Retina (tissue), 1 donor: ENCODE measurements around the gene TMCO2.

ENCODE experiments used
- DNase-seq: peaks from one replicate; pipeline ENCODE4 v3.0.0-alpha.2; 2016

The TMCO2 gene

DNA sequence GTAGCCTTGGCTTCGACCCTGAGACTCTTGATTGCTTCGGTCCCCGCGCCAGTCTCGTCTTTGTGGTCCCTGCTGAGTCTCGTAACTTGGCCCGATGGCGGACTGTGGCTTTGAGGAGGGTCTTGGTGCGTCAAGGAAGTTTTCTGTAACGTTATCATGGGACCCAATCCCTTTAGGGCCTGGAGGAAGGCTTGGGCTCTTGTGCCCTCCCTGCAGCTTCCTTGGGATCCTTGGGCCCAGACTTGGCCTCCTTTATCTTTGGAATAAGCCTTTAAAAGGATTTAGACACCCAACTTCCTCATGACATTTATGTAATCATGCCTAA is 10.7 kb downstream of the TMCO2 start:
- no peak for DNase-seq

DNA sequence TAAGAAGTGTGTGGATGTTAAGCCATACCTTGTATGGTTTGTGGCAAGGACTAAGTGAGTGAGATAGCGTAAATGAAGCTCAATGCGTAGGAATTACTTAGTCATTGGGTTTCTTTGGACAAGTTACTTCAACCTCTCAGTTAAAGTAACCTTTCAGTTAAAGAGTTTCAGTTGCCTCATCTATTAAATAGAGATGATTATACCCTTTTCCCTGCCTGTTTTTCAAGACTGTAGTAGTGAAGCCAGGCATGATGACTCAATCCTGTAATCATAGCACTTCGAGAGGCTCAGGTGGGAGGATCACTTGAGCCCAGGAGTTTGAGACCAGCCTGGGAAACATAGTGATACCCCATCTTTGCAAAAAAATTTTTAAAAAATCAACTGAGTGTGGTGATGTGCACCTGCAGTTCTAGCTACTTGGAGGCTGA is 16.6 kb downstream of the TMCO2 start:
- no peak for DNase-seq

DNA sequence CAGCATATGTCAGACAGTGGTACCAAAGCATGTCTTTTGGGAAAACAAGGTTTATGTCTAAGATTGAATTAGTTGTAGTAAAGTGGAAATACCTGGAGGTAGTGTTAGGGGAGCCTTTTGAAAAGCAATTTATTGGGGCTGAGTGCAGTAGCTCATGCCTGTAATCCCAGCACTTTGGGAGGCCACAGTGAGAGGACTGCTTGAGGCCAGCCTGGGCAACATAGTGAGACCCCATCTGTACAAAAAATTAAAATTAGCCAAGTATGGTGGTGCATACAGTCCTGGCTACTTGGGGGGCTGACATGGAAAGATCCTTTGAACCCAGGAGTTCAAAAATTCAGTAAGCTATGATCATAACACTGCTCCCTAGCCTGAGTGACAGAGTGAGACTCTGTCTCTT is 17.6 kb downstream of the TMCO2 start:
- no peak for DNase-seq

DNA sequence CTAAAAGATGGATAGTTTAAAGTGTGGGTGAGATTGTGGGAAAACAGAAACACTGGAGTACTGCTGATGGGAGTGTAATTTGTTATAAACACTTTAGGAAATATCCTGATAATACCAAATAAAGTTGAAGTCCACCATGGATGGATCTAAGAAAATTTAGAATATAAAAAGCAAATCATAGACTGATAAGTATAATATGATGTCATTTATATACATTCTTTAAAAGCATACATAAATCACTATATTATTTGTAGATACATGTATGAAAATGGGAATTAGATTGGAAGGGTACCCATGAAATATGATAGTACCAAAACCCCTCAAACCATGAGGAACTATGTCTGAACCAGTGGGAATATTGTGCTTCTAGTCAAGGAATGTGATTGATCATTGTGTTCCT is 18.2 kb downstream of the TMCO2 start:
- DNase-seq = no peak

- no peak for DNase-seq
These were observed 19.2 kb downstream of the TMCO2 start for GRCh38 chr1:40266786-40267535.

GRCh38 chr1:40267767-40268187 is 20.0 kb downstream of the TMCO2 start:
- no peak for DNase-seq

DNA sequence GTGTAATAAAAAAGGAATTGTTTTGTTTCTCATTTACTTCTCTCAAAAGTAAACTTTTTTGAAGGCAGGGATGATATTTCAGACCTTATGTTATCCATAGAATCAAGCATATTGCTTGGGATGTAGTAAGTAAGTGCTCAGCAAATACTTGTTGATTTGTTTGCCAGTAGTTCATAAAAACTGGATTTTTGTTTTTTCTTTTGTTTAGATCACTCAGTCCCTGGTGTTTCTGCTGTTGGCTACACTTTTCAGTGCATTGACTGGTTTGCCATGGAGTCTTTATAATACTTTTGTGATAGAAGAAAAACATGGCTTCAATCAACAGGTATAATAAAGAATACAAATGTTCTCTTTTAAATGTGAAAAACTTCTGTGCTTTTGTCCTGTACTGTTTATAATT is 20.5 kb downstream of the TMCO2 start:
- no peak for DNase-seq

DNA sequence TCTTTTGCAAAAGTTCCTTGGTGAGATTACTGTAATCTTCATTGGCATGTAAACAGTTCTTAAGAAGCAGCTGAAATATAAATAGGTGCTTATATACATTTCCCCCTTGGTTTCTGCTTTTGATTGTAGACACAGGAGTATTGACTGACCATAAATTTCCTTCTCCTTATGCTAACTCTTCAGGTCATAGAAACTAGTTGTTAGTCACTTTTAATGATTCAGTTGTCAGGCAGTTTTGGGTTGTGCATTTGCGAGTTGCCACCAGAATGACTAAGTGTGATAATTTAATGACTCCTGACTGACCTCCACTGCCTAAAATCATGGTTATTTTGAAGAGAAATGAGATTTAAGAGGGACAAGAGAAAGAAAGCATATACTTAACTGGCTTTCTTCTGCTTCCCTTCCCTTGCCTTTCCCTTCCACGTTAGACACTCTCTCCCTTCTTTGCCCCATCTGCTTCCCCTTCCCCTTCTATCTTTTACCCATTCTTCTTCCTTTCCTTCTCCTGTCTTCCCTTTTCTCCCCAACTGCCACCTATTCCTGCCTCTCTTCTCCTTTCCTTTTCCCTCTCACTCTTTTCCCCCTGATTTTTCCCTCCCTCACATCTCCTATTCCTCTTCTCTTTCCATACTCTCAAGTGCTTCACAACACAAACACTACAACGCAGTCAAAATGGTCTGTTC is 22.6 kb downstream of the TMCO2 start:
- DNase-seq = no peak

DNA sequence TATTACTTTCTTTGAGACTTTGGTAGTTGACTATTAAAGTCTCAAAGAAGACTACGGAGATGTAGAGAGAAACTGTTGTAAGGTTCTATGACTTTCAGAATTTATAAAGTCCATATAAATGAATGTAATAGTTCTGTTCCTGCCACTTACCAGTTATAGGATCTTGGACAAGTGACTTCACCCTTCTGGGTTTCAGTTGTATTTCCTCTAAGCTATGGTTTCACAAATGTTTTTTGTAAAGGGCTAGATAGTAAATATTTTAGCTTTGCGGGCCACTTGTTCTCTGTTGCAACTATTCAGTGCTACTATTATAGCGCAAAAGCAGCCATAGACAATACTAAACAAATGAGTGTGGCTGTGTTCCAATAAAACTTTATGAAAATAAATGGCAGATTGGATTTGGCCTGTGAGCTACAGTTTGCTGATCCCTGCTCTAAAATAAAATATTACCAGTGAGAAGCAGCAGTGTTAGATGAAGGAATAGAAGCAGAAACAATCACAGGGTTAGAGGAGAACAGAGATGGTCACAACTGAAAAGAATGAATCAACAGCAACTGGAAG is 25.0 kb downstream of the TMCO2 start:
- DNase-seq = no peak

GRCh38 chr1:40273547-40274166 is 25.9 kb downstream of the TMCO2 start:
- DNase-seq = no peak

DNA sequence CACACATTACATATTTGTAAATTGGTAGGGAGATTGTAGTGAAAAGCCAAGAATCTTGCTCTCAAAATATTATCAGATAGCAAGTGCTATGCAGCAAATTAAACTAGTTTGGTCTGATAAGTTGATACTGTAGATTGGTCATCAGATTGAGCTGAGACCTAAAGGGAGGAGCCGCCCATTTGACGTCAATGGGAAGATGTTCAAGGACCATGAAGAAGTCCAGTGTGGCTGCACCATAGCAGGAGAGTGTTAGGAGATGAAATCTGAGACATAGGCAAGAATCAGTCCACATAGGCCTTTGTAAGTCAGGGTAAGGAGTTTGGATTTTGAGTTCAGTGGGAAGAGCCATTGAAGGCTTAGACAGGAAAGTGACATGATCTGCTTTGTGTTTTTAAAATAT is 26.6 kb downstream of the TMCO2 start:
- DNase-seq = no peak

DNA sequence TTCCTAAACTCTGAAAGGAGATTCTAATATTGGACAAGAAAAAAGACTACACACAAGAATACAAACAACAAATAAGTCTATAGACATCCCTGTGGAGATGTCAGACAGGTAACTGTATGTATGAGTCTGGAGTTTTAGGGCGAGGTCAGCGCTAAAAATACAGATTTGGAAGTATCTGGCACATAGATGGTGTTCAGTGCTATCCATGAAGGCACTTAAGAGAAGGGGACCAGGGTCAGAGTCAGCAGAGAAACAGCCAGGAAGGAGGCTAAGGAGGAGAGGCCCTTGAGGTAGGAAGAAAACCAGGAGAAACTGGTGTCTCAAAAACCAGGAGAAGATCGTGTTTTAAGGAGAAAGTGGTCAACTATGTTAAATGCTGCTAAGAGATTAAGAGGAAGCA is 28.4 kb downstream of the TMCO2 start:
- DNase-seq = no peak

DNA sequence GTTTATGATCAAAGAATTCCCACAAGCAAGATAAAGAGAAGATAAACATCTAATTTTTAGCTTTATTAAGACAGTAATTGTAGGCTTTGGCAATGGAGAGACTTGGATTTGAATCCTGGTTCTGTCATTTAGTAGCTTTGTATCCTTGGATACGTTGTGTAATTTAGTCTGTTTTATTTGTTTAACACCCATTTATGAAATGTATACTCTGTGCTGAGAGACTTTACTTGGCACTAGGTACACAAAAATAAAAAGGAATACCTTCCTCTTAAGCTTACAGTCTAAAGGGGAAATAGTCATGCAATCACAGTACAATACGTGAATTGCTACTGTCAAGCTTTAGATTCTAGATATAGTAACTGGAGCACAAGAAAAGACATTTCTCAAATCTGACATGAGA is 34.1 kb downstream of the TMCO2 start:
- DNase-seq = no peak

GRCh38 chr1:40291293-40291692 is 43.6 kb downstream of the TMCO2 start:
- DNase-seq = no peak

DNA sequence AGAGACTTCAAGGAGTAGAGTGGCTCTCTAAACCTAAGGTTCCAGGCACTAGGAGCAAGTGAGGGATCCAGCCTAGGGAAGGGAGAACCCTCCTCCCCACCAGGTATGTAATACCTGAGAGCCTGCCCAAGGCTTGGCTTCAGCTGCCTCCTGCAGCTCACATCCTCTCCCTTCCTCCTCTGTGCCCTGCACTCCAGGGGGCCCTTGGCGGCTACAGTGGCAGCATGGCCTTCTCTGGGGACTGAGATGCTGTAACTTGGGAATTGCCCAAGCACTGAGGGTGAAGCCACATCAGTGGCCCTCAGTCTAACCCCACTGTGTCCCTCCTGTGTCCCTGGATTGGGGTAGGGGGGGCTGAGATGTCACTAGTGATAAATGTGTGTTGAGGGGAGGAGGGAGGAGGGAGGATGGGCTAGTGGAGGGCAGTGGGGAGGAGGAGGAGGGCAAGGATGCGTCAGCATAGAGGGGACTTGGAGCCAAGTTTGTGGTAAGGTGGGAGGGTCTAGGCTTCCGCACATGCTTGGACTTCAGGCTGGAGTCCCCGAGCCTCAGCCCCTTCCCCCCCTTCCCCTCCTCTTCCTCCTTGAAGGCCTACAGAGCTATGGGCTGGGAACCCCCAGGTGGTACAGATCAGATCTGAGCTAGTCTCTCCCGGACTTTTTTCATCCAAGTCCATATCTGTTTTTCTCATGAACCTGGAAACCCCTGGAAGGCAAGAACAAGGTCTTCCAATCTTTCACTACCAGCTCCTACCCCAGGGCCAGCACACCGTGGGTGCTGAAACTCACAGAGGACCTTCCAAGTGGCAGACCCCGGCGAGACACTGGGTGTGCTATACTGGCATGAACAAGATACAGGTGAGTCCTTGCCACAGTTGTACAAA is 51.9 kb downstream of the TMCO2 start:
- DNase-seq = no peak

DNA sequence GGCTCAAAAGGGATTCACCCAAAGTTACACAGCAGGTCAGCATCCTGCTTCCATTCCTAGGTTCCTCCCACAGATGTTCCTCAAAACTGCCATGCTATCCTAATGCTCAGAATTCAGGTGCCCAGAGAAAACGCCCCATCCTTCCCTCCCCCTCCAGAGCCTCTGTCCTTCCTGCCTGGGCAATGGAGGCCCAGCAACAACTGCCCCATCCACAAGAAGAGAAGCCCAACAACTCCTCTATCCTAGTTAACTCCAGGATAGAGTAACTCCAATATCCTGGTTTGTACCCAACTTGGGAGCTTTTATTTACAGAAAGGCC is 52.5 kb downstream of the TMCO2 start:
- no peak for DNase-seq

DNA sequence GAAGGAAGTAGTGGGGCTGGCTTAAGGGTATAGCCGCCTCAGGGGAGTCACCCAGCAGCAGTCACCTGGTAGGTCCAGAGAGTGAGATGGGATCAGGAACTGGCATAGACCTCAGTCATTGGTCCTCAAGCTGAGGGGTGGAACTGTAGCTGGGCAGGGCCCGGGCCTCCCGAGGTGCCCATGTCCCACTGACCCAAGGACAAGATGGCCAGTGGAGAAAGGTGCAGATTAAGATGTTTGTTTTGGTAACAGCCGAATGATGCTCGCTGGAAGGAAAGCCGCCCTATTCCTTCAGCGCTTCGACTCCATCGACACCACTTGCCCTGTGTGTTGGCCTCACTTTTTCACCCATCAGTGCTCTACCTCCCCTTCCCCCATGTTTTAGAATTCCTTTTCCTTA is 52.9 kb downstream of the TMCO2 start:
- no peak for DNase-seq

- DNase-seq = no peak
These were observed 53.3 kb downstream of the TMCO2 start for GRCh38 chr1:40301066-40301465.
